ENCODE results near the gene ZNF526. TPM values are rescaled to one million over a fixed set of nuclear protein-coding genes. Genes with fewer than 3 reads are reported as not detected.
A peak's percentile ranks its signal among the peaks of the same experiment; 100 is the strongest.
"Not testable (repeated sequence)": the region's sequence is repeated elsewhere in the genome, so short reads cannot be mapped to it uniquely, and the experiment has no call there.

The ZNF526 gene
- total RNA-seq, 4 donors from 2014 or later = 3.8 to 6.3 (median 4.0) TPM

DNA sequence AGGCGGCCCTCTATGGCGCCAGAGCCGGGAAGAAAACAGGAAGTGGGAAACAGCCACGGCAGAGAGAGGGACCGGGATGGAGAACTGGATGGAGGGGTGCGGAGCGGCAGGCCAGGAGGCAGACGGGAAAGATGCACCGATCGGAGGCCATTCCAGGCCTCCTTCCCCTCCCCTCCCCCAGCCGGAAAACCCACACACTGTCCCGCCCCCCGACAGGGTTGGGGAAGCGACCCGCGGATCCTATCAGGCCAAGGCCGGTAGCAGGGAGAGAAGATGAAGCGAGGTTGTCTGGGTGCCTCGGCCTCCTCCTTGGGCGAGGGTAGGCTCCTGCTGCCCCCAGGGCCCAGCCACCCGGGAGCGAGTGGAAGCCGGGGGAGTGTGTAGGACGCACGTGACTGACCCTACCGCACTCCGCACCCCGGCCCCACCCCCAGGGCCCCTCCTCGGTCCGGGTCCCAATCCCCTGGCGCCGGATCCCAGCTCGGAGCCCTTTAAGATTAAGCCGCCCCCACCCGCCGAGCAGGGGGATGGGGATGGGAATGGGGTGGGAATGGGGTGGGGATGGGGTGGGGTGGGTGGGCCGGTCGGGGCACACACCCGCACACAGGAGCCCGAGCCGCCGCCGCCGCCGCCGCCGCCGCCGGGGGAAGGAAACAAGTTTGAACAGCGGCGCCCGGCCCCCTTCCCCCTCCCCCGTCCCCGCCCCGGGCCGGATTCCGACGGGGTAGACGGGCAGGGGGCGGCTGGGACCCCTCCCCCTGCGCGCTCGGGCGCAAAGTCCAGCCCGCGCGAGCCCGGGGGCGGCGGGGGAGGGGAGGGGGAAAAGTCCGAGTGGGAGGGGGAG lies 33.4 kb downstream of the ZNF526 start:
- H3K4me1 ChIP-seq = peaks cover 27 to 72% (median 48%) of the 10 kb centered on the region in 3 donors
- DNase-seq = no peak
- intact Hi-C loops (cut with DNase I) = no loop called here
- H3K27me3 ChIP-seq = no peaks in the 10 kb centered on the region
- peak overlapping the region; percentile 91 to 99 (median 96) for H3K4me3 ChIP-seq
- H3K9me3 ChIP-seq = no peaks in the 10 kb centered on the region
- H3K36me3 ChIP-seq = peaks cover 4 to 19% (median 6%) of the 10 kb centered on the region in 3 donors
- peak overlapping the region; percentile 97 to 100 (median 100) for H3K27ac ChIP-seq
- 0% methylated on average over 10 to 13 of the region's 71 CpGs for WGBS, 2 donors
- no peak for TF ChIP-seq CTCF (IDR thresholded peaks at IDR 0.05)
- TF ChIP-seq POLR2A (IDR thresholded peaks at IDR 0.05) = peak in 1 of 4 donors; percentile 38

- intact Hi-C loops (cut with DNase I) = no loop called here
- H3K27me3 ChIP-seq = no peaks in the 10 kb centered on the region
- WGBS, 2 donors = 0% methylated on average over 24 of the region's 70 CpGs; no CpG with 5 or more reads in 1 of the 2 donors
- H3K36me3 ChIP-seq = peaks cover 4 to 11% (median 4%) of the 10 kb centered on the region in 3 donors
- peaks cover 27 to 64% (median 48%) of the 10 kb centered on the region in 3 donors for H3K4me1 ChIP-seq
- peak overlapping the region; percentile 91 to 99 (median 96) for H3K4me3 ChIP-seq
- H3K27ac ChIP-seq = peak overlapping the region; percentile 97 to 100 (median 100)
- TF ChIP-seq CTCF (IDR thresholded peaks at IDR 0.05) = no peak
- peak in 1 of 4 donors; percentile 5 for TF ChIP-seq POLR2A (IDR thresholded peaks at IDR 0.05)
- no peaks in the 10 kb centered on the region for H3K9me3 ChIP-seq
- no peak for DNase-seq
Observed at GRCh38 chr19:42254089-42254849, 34.2 kb downstream of the ZNF526 start.

GRCh38 chr19:42254850-42255765 lies 35.0 kb downstream of the ZNF526 start, which contains the start of gene ERF:
TSS of gene ERF (minus strand) at chr19:42255128. CDS start at chr19:42254999, 129 bp downstream.
- H3K27me3 ChIP-seq = no peaks in the 10 kb centered on the region
- peak within 1 kb of the TSS; percentile 97 to 100 (median 100) for H3K27ac ChIP-seq
- no peaks in the 10 kb centered on the region for H3K9me3 ChIP-seq
- DNase-seq = peak; percentile 71
- intact Hi-C loops (cut with DNase I) = no loop called here
- TF ChIP-seq CTCF (IDR thresholded peaks at IDR 0.05) (peak in 2 of 6 experiments; percentile 12 to 13), POLR2A (IDR thresholded peaks at IDR 0.05) (peak in 3 of 4 donors; percentile 97 to 99 (median 99))
- peak within 1 kb of the TSS; percentile 91 to 99 (median 96) for H3K4me3 ChIP-seq
- 0 to 2% methylated on average over 6 to 9 of the region's 75 CpGs for WGBS, 2 donors
- peaks cover 0 to 2% (median 0%) of the 10 kb centered on the region in 3 donors for H3K36me3 ChIP-seq
- peaks cover 27 to 56% (median 43%) of the 10 kb centered on the region in 3 donors for H3K4me1 ChIP-seq

- no peak for DNase-seq
- intact Hi-C loops (cut with DNase I) = no loop called here
Observed at GRCh38 chr19:42255766-42256745, 35.9 kb downstream of the ZNF526 start.

DNA sequence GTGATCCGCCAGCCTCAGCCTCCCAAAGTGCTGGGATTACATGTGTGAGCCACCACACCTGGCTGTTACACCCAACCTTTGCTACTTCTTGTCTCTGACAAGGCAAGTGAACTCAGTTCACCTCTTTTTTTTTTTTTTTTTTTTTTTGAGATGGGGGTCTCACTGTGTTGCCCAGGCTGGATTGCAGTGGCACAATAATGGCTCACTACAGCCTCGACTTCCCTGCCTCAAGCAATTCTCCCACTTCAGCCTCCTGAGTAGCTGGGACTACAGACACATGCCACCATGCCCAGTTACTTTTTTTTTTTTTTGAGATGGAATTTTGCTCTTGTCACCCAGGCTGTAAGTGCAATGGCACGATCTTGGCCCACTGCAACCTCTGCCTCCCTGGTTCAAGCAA lies 37.7 kb downstream of the ZNF526 start:
- H3K36me3 ChIP-seq; H3K27me3 ChIP-seq; H3K4me3 ChIP-seq; DNase-seq; H3K9me3 ChIP-seq; H3K27ac ChIP-seq; intact Hi-C loops (cut with DNase I): not testable (repeated sequence)
- H3K4me1 ChIP-seq = peaks cover 2 to 28% (median 16%) of the 10 kb centered on the region in 3 donors
- WGBS, 2 donors = 81 to 83% methylated on average over 3 of the region's 3 CpGs

More at GRCh38 chr19:42255766-42256745, 35.9 kb downstream of the ZNF526 start:
- H3K27me3 ChIP-seq = no peaks in the 10 kb centered on the region
- peak overlapping the region; percentile 97 to 100 (median 100) for H3K27ac ChIP-seq
- TF ChIP-seq POLR2A (IDR thresholded peaks at IDR 0.05) (no peak), CTCF (IDR thresholded peaks at IDR 0.05) (no peak)
- no peaks in the 10 kb centered on the region for H3K9me3 ChIP-seq
- peak overlapping the region; percentile 91 to 99 (median 96) for H3K4me3 ChIP-seq
- WGBS, 2 donors = 5 to 7% methylated on average over 28 to 32 of the region's 38 CpGs
- H3K4me1 ChIP-seq = peaks cover 20 to 46% (median 34%) of the 10 kb centered on the region in 3 donors
- no peaks in the 10 kb centered on the region for H3K36me3 ChIP-seq

Data from esophagus squamous epithelium (tissue), 5 donors.